ENCODE data around the gene FLVCR2. TPM values are rescaled to one million over a fixed set of nuclear protein-coding genes. Genes with fewer than 3 reads are reported as not detected.

Gene FLVCR2
- total RNA-seq, 1 donor from 2014 or later, result 9.5 TPM

- no peak for DNase-seq (ENCODE audit: low spot score)
Measured at GRCh38 chr14:75628816-75629215, 50.4 kb downstream of the FLVCR2 start.

DNA sequence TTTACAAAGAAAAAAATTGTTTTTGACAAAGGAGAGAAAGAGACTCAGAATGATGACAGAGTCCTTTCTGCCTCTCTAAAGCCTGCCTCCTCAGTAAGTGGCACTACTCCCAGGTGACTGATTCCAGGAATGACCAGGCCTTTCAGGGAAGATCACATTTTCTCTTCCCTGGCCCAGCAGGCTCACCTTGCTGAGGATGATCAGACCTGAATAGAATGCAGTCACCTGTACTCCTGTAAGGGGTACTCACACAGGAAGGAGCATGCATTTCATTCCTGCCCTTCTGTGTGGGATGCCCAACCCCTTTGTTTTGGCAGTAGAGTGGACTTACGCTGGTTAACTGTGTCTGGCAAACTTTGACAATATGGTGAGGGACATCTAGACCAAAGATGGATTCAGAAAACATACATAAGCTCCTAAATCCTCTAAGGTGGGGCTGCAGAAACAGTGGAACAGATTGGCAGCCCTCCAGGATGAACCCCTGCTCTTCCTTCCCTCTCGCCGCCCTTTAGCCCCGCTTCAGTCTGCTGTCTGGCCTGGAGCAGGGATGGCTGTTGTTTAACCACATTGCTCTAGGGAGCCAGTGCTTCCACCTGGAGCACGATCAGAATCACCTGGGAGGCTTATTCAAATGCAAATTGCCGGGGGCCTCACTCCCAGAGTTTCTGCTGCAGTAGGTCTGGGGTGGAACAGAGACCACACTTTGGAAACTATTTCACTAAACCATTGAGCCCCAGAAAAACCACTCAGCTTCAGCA, 52.5 kb downstream of the FLVCR2 start:
- no peak for DNase-seq (ENCODE audit: low spot score)

- no peak for DNase-seq (ENCODE audit: low spot score)
Measured at GRCh38 chr14:75631453-75631831, 53.0 kb downstream of the FLVCR2 start.

- no peak for DNase-seq (ENCODE audit: low spot score)
Measured at GRCh38 chr14:75634848-75635247, 56.4 kb downstream of the FLVCR2 start.

DNA sequence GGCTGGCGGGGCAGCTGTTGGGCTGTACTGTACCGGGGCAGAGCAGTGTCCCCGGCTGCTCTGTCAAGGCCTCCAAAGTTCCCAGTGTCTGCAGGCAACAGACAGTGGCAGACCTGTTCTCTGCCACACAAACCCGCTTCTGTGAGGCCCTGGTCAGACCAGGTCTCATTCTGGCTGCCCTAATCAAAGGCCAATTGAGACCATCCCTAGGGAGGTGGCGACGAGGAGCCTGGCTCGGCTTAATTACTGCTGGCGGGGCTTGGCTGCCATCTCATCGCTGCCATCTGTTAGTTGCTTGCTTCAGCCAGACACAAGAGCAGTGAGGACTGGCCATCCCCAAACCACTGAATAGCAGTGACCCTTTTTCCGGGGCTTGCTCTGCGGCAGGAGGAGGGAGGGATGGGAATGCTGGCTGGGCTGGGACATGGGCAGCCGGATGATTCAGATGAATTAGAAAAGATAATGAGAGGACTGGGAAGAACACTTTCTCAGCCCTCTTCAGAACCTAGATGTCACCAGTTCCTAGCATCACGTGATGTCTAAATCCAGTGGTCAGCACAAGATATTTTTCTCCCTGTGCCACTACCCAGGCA, 57.8 kb downstream of the FLVCR2 start:
- no peak for DNase-seq (ENCODE audit: low spot score)

- DNase-seq (ENCODE audit: low spot score), result no peak
Measured at GRCh38 chr14:75640876-75641275, 62.5 kb downstream of the FLVCR2 start.

- DNase-seq (ENCODE audit: low spot score), result no peak
Measured at GRCh38 chr14:75643985-75644384, 65.6 kb downstream of the FLVCR2 start.

GRCh38 chr14:75645056-75645455, 66.6 kb downstream of the FLVCR2 start:
- no peak for DNase-seq (ENCODE audit: low spot score)

GRCh38 chr14:75646762-75647161, 68.3 kb downstream of the FLVCR2 start:
- DNase-seq (ENCODE audit: low spot score), result no peak

DNA sequence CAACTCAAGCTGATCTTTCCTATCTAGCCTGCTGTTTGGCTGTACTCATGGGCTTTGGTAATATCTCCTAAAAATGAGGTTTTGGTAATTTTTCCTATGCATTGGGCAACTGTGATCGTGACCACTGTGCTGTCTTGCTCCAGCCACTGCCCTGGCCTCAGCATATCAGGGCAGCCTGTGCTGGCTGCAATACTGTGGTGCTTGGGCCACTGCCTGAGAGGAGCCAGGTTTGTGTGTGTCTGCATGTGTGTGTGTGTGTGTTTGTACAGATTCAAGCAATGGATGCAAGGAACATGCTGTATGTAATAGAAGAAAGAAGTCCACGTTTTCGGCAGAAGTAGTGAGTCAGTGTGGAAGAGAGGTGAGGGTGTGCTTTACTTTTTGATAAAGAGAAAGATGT, 69.2 kb downstream of the FLVCR2 start:
- DNase-seq (ENCODE audit: low spot score), result no peak

DNA sequence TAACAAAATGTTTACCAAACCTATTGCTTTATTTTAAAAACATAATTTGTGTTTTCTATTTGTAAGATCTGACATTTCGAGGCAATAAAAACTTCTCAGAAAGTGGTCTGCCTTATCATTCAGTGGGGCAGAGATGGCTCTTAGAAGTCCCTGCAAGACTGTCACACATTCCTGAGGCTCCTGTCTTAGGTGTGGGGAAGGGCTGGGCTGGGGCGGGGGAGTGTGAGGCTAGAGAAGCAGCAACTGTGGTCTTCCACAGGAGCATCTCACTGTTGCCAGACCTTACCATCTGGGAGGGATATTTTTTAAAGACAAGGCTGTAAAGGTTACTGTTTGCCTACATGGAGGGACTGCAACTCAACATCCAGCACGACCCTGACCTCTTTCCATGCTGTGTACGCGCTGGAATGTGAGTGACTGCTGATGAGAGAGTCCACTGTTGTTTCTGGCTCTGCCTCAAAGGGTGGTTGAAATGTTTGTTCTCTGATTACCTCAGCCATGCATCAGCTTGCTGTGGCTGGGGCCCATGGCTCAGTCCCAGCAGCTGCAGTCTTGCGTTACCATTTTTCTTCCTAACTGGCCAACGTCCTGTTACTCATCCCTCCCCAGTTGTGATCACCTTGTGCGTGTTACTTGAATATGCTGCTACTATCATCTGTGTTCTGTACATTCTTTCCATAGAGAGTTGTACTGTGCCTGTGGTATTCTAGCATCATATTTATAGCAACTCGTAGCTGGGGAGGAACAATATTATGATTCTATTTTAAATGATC, 69.8 kb downstream of the FLVCR2 start:
- DNase-seq (ENCODE audit: low spot score), result no peak

- no peak for DNase-seq (ENCODE audit: low spot score)
Measured at GRCh38 chr14:75649337-75649736, 70.9 kb downstream of the FLVCR2 start.

DNA sequence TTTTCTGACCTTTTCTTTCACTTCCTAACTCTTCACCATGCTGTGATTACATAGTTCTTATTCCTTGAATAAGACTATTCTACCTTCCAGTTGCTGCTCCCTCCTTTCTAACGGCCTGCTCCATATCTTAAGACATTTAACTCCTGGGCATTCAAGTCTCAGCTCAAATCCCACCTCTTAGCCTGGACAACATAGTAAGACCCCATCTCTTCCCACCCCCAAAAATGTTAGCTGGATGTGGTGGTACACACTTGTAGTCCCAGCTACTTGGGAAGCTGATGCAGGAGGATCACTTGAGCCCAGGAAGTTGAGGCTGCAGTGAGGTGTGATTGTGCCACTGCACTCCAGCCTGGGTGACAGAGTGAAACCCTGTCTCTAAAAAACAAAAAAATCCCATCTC, 71.4 kb downstream of the FLVCR2 start:
- DNase-seq (ENCODE audit: low spot score), result no peak

DNA sequence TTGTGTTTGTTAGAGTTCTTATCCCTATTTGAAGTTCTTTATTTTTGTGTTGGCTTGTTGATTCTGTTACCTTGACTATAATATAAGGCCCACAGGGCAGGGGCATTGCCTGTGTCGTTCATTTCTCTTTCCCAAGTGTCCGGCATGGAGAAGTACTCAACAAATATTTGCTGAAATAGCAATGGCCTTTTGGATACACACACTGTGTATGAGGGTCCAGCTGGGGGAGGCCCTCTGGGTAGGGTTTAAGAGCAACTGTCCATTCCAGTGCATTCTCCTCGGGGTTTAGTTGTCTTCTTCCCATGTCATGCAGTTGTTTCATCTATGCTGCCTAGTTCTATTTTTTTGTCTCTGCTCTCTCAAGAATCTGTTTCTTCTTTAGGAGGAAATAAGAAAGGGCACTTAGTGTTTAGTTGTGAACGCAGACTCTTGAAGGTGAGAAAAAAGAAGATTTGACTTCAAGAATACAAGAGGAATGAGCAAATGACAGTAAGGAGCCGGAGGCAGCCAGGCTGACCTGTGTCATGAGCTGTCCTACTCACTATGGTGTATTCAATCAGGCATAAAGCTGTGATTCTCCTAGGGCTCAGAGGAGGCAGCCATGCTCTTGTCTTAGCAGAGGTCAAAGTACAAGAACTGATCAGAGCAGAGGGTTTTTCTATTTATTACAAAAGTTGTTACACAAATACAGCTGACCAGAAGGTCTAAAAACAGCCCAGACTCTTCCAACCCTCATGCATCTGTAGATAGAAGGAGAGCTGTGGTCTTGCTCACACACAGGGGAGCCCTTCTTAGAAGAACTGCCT, 72.0 kb downstream of the FLVCR2 start:
- no peak for DNase-seq (ENCODE audit: low spot score)

DNA sequence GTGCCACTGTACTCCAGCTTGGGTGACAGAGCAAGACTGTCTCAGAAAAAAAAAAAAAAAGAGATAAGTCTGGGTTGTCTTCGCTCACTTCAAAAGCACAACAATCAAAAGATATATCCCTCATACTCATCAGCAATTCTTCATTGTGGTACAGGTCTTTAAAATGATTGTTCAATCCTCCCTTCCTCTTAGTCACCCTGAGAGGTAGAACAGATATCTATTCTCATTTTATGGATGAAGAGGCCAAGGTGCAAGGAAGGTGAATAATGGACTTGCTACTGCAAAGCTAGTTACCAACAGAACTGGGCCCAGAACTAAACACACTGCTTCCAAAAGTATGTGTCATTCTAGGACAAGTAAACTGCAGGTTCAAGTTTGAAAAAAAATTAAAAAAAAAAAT, 75.1 kb downstream of the FLVCR2 start:
- DNase-seq (ENCODE audit: low spot score), result no peak

- no peak for DNase-seq (ENCODE audit: low spot score)
Measured at GRCh38 chr14:75654127-75654732, 75.8 kb downstream of the FLVCR2 start.

DNA sequence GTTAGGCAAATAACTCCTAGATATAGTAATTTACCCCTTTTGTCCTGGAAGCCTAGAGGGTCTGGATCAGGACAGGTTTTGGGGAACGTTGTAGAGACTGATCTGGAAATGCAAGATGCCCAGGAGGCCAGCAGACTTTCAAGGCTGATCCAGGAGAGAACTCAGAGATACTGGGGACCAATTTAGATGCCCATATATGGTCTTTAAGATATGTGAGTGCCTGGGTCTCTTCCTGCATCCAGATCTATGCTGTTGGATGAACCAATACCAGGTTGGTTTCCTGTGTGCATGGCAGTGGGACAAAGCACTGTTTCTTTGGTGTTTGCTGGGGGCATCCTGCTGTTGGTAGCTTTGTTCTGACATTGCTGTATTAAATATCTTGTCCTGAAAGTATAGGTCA, 76.8 kb downstream of the FLVCR2 start:
- DNase-seq (ENCODE audit: low spot score), result no peak

GRCh38 chr14:75657331-75657730, 78.9 kb downstream of the FLVCR2 start:
- no peak for DNase-seq (ENCODE audit: low spot score)

GRCh38 chr14:75658957-75659356, 80.5 kb downstream of the FLVCR2 start:
- DNase-seq (ENCODE audit: low spot score), result no peak

DNA sequence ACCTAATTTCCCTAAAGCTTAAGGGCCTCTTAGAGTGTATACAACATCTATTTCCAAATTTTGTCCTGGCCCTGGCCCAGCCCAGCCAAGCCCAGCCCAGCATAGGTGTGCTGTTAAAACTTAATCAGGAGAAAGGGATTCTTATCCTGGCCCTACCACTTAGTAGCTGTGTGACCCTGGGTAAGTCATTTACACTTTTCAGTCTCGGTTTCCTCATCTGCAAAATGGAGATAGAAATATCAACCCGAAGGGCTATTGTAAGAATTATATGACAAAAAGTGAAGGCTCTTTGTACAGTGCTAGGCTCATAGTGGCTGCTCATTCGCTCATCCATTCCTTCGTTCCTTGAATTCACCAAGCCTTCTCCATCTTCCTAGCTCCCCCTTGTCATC, 81.8 kb downstream of the FLVCR2 start:
- no peak for DNase-seq (ENCODE audit: low spot score)
